Mucosa of descending colon (tissue), 3 donors: ENCODE data around the gene FAM3D. TPM values are rescaled to one million over a fixed set of nuclear protein-coding genes. Genes with fewer than 3 reads are reported as not detected.
"Not testable (repeated sequence)": the region's sequence is repeated elsewhere in the genome, so short reads cannot be mapped to it uniquely, and the experiment has no call there.

Experiments
- ATAC-seq: fragments of 200-7000 bp; cut with Tn5 transposase; one replicate; pipeline ENCODE4 v1.9.1; 2020; ENCODE audit warnings: mild to moderate bottlenecking, moderate library complexity
- DNase-seq, 3 donors: peaks; one replicate each; pipeline ENCODE4 v3.0.0-alpha.2; 2020
- H3K36me3 ChIP-seq: fragments of 200-600 bp; one replicate; pipeline ENCODE4 v1.8.0; 2021; ENCODE audit warnings: low read depth, mild to moderate bottlenecking
- H3K4me1 ChIP-seq: fragments of 200-600 bp; one replicate; pipeline ENCODE4 v1.8.0; 2021; ENCODE audit warnings: low read depth, mild to moderate bottlenecking
- H3K4me3 ChIP-seq: fragments of 200-600 bp; one replicate; pipeline ENCODE4 v1.8.0; 2021; ENCODE audit warnings: mild to moderate bottlenecking
- H3K9me3 ChIP-seq: fragments of 200-600 bp; one replicate; pipeline ENCODE4 v1.8.0; 2021; ENCODE audit warnings: mild to moderate bottlenecking
- intact Hi-C, 2 donors: fragments of 100-400 bp; cut with DNase I in 1 of 2; cut with micrococcal nuclease in 1 of 2; formaldehyde crosslinking; loops; one replicate each; pipeline versions ENCODE4 v1.11.0 to v1.11.1; 2022; cut with DNase I, micrococcal nuclease
- total RNA-seq, 3 donors: library from RNA; stranded (reverse); fragmentation: NEBNext Ultra II Directional in 2 of 3; extraction: Animal tissue kit (Norgen Biotek cat#: 25700) in 2 of 3; gene quantifications; one replicate each; pipeline versions ENCODE4 v1.2.1 to v1.2.4, GENCODE V29; 2021 to 2023
- TF ChIP-seq, protein P1 (sequence below): fragments of 200-600 bp; IDR thresholded peaks from one replicate; pipeline ENCODE4 v1.8.0; 2022; ENCODE audit warnings: antibody characterized with exemption, mild to moderate bottlenecking
- donor health status: DM: no; HTN: no; CAD: no; lungs with moderate emphysema.
- donor health status: DM: no; HTN: no; CAD: no.
- donor health status: DM: no; HTN: yes; CAD: no.

Gene FAM3D
- total RNA-seq, 3 donors from 2014 or later: 253 to 761 (median 323) TPM

DNA sequence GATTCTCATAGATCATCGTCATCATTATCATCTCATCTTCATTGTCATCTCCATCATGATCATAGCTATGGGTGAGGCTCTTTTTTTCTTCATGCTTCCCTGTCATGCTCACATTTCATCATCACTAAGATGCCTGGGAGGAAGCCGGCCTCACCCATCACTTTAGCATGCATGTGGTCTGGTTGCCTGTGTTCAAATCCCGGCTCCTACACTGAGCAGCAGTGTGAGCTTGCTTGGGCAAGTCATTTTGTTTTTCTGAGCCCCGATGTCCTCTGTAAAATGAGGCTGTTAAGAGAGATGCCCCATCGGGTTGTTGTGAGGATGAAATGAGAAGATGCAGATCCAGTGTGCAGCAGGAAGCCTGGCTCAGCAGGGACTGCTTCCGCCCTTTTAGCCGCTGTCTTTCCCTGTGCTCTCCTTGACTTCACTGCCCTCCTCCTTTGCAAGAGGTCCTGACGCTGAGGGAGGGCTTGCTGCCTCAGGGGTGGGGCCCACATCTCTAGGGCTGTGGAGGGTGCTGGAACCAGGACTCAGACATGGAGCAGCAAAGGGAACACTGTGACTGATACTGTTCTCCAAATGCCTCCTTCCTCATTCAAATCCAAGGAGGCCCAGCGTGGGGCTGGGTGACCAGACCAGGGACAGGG is 14.4 kb upstream of the FAM3D start:
- no peaks in the 10 kb centered on the region for H3K36me3 ChIP-seq
- TF ChIP-seq, protein P1, sequence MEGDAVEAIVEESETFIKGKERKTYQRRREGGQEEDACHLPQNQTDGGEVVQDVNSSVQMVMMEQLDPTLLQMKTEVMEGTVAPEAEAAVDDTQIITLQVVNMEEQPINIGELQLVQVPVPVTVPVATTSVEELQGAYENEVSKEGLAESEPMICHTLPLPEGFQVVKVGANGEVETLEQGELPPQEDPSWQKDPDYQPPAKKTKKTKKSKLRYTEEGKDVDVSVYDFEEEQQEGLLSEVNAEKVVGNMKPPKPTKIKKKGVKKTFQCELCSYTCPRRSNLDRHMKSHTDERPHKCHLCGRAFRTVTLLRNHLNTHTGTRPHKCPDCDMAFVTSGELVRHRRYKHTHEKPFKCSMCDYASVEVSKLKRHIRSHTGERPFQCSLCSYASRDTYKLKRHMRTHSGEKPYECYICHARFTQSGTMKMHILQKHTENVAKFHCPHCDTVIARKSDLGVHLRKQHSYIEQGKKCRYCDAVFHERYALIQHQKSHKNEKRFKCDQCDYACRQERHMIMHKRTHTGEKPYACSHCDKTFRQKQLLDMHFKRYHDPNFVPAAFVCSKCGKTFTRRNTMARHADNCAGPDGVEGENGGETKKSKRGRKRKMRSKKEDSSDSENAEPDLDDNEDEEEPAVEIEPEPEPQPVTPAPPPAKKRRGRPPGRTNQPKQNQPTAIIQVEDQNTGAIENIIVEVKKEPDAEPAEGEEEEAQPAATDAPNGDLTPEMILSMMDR: no peak
- DNase-seq: no peak
- no peak overlapping the region for H3K4me3 ChIP-seq
- intact Hi-C loops: no loop called here
- no peak for ATAC-seq
- no peaks in the 10 kb centered on the region for H3K9me3 ChIP-seq
- peaks cover 4% of the 10 kb centered on the region for H3K4me1 ChIP-seq

DNA sequence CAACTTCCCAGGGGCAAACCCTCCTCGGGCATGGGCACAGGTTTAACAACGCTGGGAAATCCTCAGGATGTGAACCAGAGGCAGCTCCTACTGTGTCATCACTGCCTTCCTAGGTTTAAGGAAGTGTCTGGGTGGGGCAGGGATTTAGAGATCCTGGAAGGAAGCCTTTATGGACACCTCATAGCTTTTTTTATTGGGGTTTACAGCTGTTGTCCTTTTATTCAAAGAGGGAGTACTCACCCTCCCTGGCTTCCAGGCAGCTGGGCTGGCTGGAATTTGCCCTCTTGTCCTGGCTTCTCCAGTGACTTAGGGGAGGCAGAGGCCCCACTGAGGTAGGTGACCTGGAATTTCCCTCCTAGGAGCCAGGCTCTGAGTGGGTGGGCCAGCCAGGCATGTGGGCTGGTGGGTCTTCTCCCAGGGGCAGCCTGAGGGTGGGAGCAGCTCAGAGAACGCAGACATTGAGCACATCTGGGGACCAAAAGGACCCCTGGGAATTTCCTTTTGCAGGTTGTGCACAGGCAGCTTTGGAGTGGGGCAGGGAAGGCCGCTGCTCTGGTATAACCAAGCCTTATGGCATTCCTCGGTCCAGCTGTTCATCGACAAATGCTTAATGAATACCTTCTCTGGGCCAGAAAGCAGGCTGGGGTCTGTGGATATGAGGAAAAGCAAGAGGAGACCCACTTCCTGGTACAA is 13.5 kb upstream of the FAM3D start:
- Histone ChIP-seq H3K4me3 (no peak overlapping the region), H3K9me3 (no peaks in the 10 kb centered on the region), H3K4me1 (peaks cover 4% of the 10 kb centered on the region), H3K36me3 (no peaks in the 10 kb centered on the region)
- peak; percentile 65 to 80 (median 73) for DNase-seq
- peak; percentile 95 for ATAC-seq
- TF ChIP-seq, protein P1: no peak
- intact Hi-C loops: no loop called here

DNA sequence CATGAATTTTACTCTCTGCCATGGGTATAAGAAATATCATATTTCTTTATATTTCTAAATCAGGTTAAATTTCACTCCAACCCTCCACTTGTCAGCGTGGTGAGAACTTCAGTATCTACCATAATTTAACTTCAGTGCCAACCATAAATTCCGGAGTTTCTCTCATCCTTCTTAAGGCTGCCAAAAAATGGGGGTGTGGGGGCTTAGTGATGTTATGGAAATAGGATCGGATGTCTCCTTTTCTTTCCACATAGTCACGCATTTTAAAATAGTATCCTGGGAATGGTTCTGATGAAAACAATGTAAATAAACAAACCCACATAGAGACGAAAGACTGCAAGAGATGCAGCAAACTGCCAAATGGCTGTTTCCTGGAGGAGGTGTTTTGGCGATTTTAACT is 12.9 kb upstream of the FAM3D start:
- Histone ChIP-seq H3K4me3 (no peak overlapping the region), H3K9me3 (no peaks in the 10 kb centered on the region), H3K36me3 (no peaks in the 10 kb centered on the region), H3K4me1 (peaks cover 4% of the 10 kb centered on the region)
- DNase-seq (no peak), ATAC-seq (no peak)
- TF ChIP-seq, protein P1: no peak
- intact Hi-C loops: no loop called here

DNA sequence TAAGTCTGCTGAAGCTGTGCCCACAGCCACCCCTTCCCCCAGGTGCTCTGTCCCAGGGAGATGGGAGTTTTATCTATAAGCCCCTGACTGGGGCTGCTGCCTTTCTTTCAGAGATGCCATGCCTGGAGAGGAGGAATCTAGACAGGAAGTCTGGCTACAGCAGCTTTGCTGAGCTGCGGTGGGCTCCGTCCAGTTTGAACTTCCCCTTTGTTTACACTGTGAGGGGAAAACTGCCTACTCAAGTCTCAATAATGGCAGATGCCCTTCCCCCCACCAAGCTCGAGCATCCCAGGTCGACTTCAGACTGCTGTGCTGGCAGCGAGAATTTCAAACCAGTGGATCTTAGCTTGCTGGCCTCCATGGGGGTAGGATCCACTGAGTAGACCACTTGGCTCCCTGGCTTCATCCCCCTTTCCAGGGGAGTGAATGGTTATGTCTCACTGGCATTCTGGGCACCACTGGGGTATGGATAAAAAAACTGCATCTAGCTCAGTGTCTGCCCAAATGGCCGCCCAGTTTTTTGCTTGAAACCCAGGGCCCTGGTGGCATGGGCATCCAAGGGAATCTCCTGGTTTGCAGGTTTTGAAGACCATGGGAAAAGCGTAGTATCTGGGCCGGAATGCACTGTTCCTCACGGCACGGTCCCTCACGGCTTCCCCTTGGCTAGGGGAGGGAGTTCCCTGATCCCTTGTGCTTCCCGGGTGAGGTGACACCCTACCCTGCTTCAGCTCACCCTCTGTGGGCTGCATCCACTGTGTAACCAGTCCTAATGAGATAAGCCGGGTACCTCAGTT is 11.8 kb upstream of the FAM3D start:
- DNase-seq, H3K36me3 ChIP-seq, ATAC-seq, H3K4me3 ChIP-seq, H3K4me1 ChIP-seq, H3K9me3 ChIP-seq, intact Hi-C loops: not testable (repeated sequence)

DNA sequence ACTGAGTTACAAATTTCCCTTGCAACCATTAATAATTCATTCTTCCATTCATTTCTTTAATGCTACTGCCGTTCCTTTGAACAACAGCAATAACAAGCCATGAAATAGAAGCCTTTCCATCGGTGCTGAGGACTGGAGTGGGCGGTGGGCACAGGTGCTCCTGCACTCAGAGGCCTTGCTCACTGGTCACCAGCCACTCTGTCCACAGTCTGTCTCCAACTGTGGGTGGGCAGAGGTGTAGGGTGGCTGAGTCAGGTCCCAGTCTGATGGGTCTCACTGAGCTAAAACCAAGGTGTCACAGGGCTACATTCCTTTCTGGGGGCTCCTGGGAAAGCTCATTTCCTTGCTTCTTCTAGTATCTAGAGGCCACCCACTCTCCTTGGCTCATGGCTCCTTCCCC is 6.3 kb upstream of the FAM3D start:
- TF ChIP-seq, protein P1: no peak
- peak in 1 of 3 donors; percentile 4 for DNase-seq
- Histone ChIP-seq H3K4me1 (peaks cover 25% of the 10 kb centered on the region), H3K36me3 (no peaks in the 10 kb centered on the region), H3K4me3 (no peak overlapping the region), H3K9me3 (no peaks in the 10 kb centered on the region)
- ATAC-seq: no peak
- intact Hi-C loops: no loop called here

DNA sequence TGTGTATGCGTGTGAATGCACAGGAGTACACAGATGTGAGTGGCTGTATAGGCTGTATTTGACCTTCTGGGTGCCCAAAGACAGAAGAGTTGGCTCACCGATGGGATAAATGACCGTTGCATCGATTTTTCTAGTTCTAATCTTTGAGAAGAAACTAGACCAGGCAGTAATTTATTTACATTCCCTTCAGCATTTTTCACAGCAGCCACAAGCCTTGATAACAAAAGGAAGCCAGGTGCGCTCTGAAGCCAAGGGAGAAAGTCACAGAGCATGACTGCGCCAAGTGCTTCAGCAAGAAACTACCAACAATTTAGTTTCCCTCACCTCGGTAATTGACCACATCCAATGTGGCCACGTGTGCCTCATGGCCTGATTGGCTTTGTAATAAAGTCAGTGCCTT is 5.9 kb upstream of the FAM3D start:
- TF ChIP-seq, protein P1: no peak
- intact Hi-C loops: no loop called here
- DNase-seq (peak in 1 of 3 donors; percentile 9), ATAC-seq (no peak)
- Histone ChIP-seq H3K36me3 (no peaks in the 10 kb centered on the region), H3K4me3 (no peak overlapping the region), H3K9me3 (no peaks in the 10 kb centered on the region), H3K4me1 (peaks cover 29% of the 10 kb centered on the region)
